Aorta (tissue), 5 donors: Measurements from ENCODE around the gene FAM221B. TPM values are rescaled to one million over a fixed set of nuclear protein-coding genes. Genes with fewer than 3 reads are reported as not detected.

Source experiments
- ATAC-seq: fragments of 200-7000 bp; cut with Tn5 transposase; one replicate; pipeline ENCODE4 v1.9.1; 2022; ENCODE audit warnings: moderate library complexity; ENCODE audit not compliant: low FRiP score
- DNase-seq, 2 donors: peaks; one replicate each; pipeline ENCODE4 v3.0.0-alpha.2; 2020
- H3K27ac ChIP-seq, 2 donors: one replicate each; pipeline ENCODE4 v1.5.1; 2013; ENCODE audit warnings: low read length in 2 of 2, mild to moderate bottlenecking in 2 of 2, moderate library complexity in 2 of 2, control low read depth in 1 of 2, inconsistent platforms in 1 of 2, low read depth in 1 of 2
- H3K27me3 ChIP-seq, 2 donors: one replicate each; pipeline ENCODE4 v1.6.1; 2013; ENCODE audit warnings: control low read depth in 1 of 2, low read length in 1 of 2, mild to moderate bottlenecking in 1 of 2, moderate library complexity in 1 of 2; ENCODE audit not compliant: insufficient read depth in 2 of 2, control insufficient read depth in 1 of 2
- H3K36me3 ChIP-seq, 2 donors: one replicate each; pipeline ENCODE4 v1.6.1; 2013; ENCODE audit warnings: control low read depth in 1 of 2, low read length in 1 of 2, mild to moderate bottlenecking in 1 of 2; ENCODE audit not compliant: insufficient read depth in 2 of 2, control insufficient read depth in 1 of 2
- H3K4me1 ChIP-seq, 2 donors: one replicate each; pipeline ENCODE4 v1.6.1; 2013; ENCODE audit warnings: low read length in 2 of 2, control low read depth in 1 of 2, mild to moderate bottlenecking in 1 of 2, moderate library complexity in 1 of 2; ENCODE audit not compliant: insufficient read depth in 2 of 2, control insufficient read depth in 1 of 2
- H3K4me3 ChIP-seq, 2 donors: one replicate each; pipeline ENCODE4 v1.5.1; 2013; ENCODE audit warnings: low read length in 2 of 2, control low read depth in 1 of 2, mild to moderate bottlenecking in 1 of 2
- H3K9me3 ChIP-seq: one replicate; pipeline ENCODE4 v1.6.1; 2013; ENCODE audit warnings: mild to moderate bottlenecking, low read length; ENCODE audit not compliant: control insufficient read depth
- WGBS, 2 donors: extraction: QIAGEN DNeasy Blood & Tissue Kit; methylation state at CpG; one replicate each; pipeline ENCODE4 v1.1.7; 2013; 5-methylcytosine and 5-hydroxymethylcytosine counted together
- intact Hi-C, 2 donors: fragments of 100-400 bp; cut with DNase I; formaldehyde crosslinking; loops; one replicate each; pipeline versions ENCODE4 v1.14.2 to v1.15.0; 2022
- polyA plus RNA-seq, 2 donors: library from polyadenylated mRNA; stranded (reverse); fragments of 200-250 nt; gene quantifications; one replicate each; pipeline ENCODE4 v1.2.3, GENCODE V29; 2013
- total RNA-seq, 2 donors: library from RNA; stranded (reverse); fragmentation: NEBNext Ultra II Directional; extraction: Animal tissue kit (Norgen Biotek cat#: 25700); gene quantifications; one replicate each; pipeline ENCODE4 v1.2.1, GENCODE V29; 2021
- donor health status: healthy with polysubstance abuse.
- donor health status: Bipolar disorder and iron deficiency.
- donor health status: DM: no; HTN: no; CAD: no.
- donor health status: DM: no; HTN: no; CAD: no.
- donor health status: DM: yes; HTN: yes; CAD: no.

Gene FAM221B
- total and polyA plus RNA-seq, 4 donors: 0.13 TPM; not detected in 3

- no peak overlapping the region for H3K27ac ChIP-seq
These were observed 36.3 kb downstream of the FAM221B start for GRCh38 chr9:35792024-35792813.

GRCh38 chr9:35791297-35791921 is 37.1 kb downstream of the FAM221B start, which contains the start of gene NPR2:
Gene NPR2 (plus strand): TSS chr9:35791591. CDS start chr9:35792409, 818 bp downstream.
- Histone ChIP-seq H3K27me3 (no peaks in the 10 kb centered on the region), H3K4me3 (peak within 1 kb of the TSS; percentile 11 to 32), H3K27ac (peak within 1 kb of the TSS; percentile 10 to 15), H3K36me3 (no peaks in the 10 kb centered on the region), H3K9me3 (no peaks in the 10 kb centered on the region), H3K4me1 (no peaks in the 10 kb centered on the region)
- WGBS, 2 donors: 2 to 5% methylated on average over 39 to 64 of the region's 64 CpGs
- ATAC-seq (peak; percentile 70), DNase-seq (peak; percentile 56 to 81)
- intact Hi-C loops: loop anchor here (5.0 to 10.0 kb wide), 3 partner anchors 36 to 233 kb away; partner anchors contain the start of genes FAM221B (in 1 of the 2) and TMEM8B (in 1 of the 2)

More at GRCh38 chr9:35792024-35792813, 36.3 kb downstream of the FAM221B start:
- WGBS, 2 donors: 66 to 70% methylated on average over 34 of the region's 34 CpGs
- Histone ChIP-seq H3K27me3 (no peaks in the 10 kb centered on the region), H3K4me3 (peak overlapping the region; percentile 11 to 32), H3K9me3 (no peaks in the 10 kb centered on the region), H3K36me3 (no peaks in the 10 kb centered on the region), H3K4me1 (no peaks in the 10 kb centered on the region)
- intact Hi-C loops: loop anchor here (5.0 to 10.0 kb wide), 3 partner anchors 35 to 233 kb away; partner anchors contain the start of genes FAM221B (in 1 of the 2) and TMEM8B (in 1 of the 2)
- DNase-seq (peak in 1 of 2 donors; percentile 77), ATAC-seq (no peak)

GRCh38 chr9:35790385-35791296 is 37.9 kb downstream of the FAM221B start:
- DNase-seq (peak; percentile 79 to 82), ATAC-seq (peak; percentile 92)
- no peaks in the 10 kb centered on the region for H3K4me1 ChIP-seq
- H3K27me3 ChIP-seq: no peaks in the 10 kb centered on the region
- H3K36me3 ChIP-seq: no peaks in the 10 kb centered on the region
- 27% methylated on average over 37 of the region's 37 CpGs for WGBS, 2 donors
- intact Hi-C loops: loop anchor here (1.0 to 10.0 kb wide), 4 partner anchors 37 to 234 kb away; partner anchors contain the start of genes FAM221B (in 1 of the 2) and TMEM8B (in 1 of the 2)
- peak overlapping the region; percentile 11 to 32 for H3K4me3 ChIP-seq
- no peaks in the 10 kb centered on the region for H3K9me3 ChIP-seq
- H3K27ac ChIP-seq: peak overlapping the region; percentile 10 to 15

- no peak overlapping the region for H3K27ac ChIP-seq
- H3K9me3 ChIP-seq: no peaks in the 10 kb centered on the region
- no peaks in the 10 kb centered on the region for H3K4me1 ChIP-seq
- intact Hi-C loops: loop anchor here (1.0 to 10.0 kb wide), 4 partner anchors 37 to 235 kb away; partner anchors contain the start of genes FAM221B (in 1 of the 2) and TMEM8B (in 1 of the 2)
- H3K4me3 ChIP-seq: no peak overlapping the region
- ATAC-seq: no peak
- 26 to 28% methylated on average over 4 of the region's 4 CpGs for WGBS, 2 donors
- no peaks in the 10 kb centered on the region for H3K36me3 ChIP-seq
- DNase-seq: no peak
- H3K27me3 ChIP-seq: no peaks in the 10 kb centered on the region
These were observed 38.5 kb downstream of the FAM221B start for GRCh38 chr9:35790025-35790384.

GRCh38 chr9:35789541-35789940 is 39.0 kb downstream of the FAM221B start:
- Histone ChIP-seq H3K4me1 (no peaks in the 10 kb centered on the region), H3K4me3 (no peak overlapping the region), H3K9me3 (no peaks in the 10 kb centered on the region), H3K27ac (no peak overlapping the region), H3K27me3 (no peaks in the 10 kb centered on the region), H3K36me3 (no peaks in the 10 kb centered on the region)
- DNase-seq (no peak), ATAC-seq (no peak)
- WGBS, 2 donors: 93 to 95% methylated on average over 2 of the region's 2 CpGs
- intact Hi-C loops: no loop called here

- ATAC-seq (no peak), DNase-seq (no peak)
- Histone ChIP-seq H3K4me3 (no peak overlapping the region), H3K4me1 (no peaks in the 10 kb centered on the region), H3K36me3 (no peaks in the 10 kb centered on the region), H3K27me3 (no peaks in the 10 kb centered on the region), H3K27ac (no peak overlapping the region), H3K9me3 (no peaks in the 10 kb centered on the region)
- intact Hi-C loops: no loop called here
These were observed 45.1 kb downstream of the FAM221B start for GRCh38 chr9:35783418-35783817.

GRCh38 chr9:35781066-35781465 is 47.5 kb downstream of the FAM221B start:
- Histone ChIP-seq H3K36me3 (no peaks in the 10 kb centered on the region), H3K27me3 (no peaks in the 10 kb centered on the region), H3K4me1 (no peaks in the 10 kb centered on the region), H3K9me3 (no peaks in the 10 kb centered on the region), H3K4me3 (no peak overlapping the region), H3K27ac (no peak overlapping the region)
- no peak for ATAC-seq
- intact Hi-C loops: no loop called here
- 84% methylated on average over 2 of the region's 2 CpGs; no CpG with 5 or more reads in 1 of the 2 donors for WGBS, 2 donors
- no peak for DNase-seq

- Histone ChIP-seq H3K4me1 (no peaks in the 10 kb centered on the region), H3K27me3 (no peaks in the 10 kb centered on the region), H3K36me3 (no peaks in the 10 kb centered on the region), H3K9me3 (no peaks in the 10 kb centered on the region), H3K27ac (no peak overlapping the region), H3K4me3 (no peak overlapping the region)
- intact Hi-C loops: no loop called here
- WGBS, 2 donors: 87 to 94% methylated on average over 3 of the region's 3 CpGs
- ATAC-seq: no peak
- no peak for DNase-seq
These were observed 50.0 kb downstream of the FAM221B start for GRCh38 chr9:35778496-35778895.
